Measurements from ENCODE around the gene XIRP1. TPM values are rescaled to one million over a fixed set of nuclear protein-coding genes. Genes with fewer than 3 reads are reported as not detected.

Gene XIRP1
- total RNA-seq, 1 experiment from 2014 or later = not detected

- Histone ChIP-seq H3K4me3 (ENCODE audit: low read depth in 2 of 2, low read length in 2 of 2) (no peak overlapping the region), H3K4me1 (ENCODE audit: control insufficient read depth, insufficient read depth, low read length) (no peaks in the 10 kb centered on the region), H3K36me3 (ENCODE audit: control insufficient read depth, insufficient read depth, low read length) (no peaks in the 10 kb centered on the region), H3K27ac (ENCODE audit: low read length) (no peak overlapping the region), H3K9me3 (ENCODE audit: control insufficient read depth, insufficient read depth, low read depth, low read length) (no peaks in the 10 kb centered on the region), H3K27me3 (ENCODE audit: control insufficient read depth, insufficient read depth, low read length) (no peaks in the 10 kb centered on the region)
- intact Hi-C loops (cut with micrococcal nuclease; ENCODE audit: unreplicated experiment) = no loop called here
- ChIA-PET POLR2A (no interaction called here), CTCF (no interaction called here)
- in situ Hi-C loops (cut with HindIII; ENCODE audit: low pct_unique_long_range_greater_than_20kb, low sequenced_read_pairs) = no loop called here
- no TSS peak for BruUV-seq (replicated peaks)
- no peak for DNase-seq (ENCODE audit: low read depth, low spot score)
- no peak for TF ChIP-seq POLR2AphosphoS5 (IDR thresholded peaks at IDR 0.05; ENCODE audit: low read depth, low read length)
- TF ChIP-seq SIN3A (IDR thresholded peaks at IDR 0.05; ENCODE audit: borderline replicate concordance, insufficient read depth, low read depth, low read length) = no peak
- no peak for TF ChIP-seq TCF7L2 (IDR thresholded peaks at IDR 0.05; ENCODE audit: low read depth, low read length)
- TF ChIP-seq CTCF (IDR thresholded peaks at IDR 0.05) = no peak
- TF ChIP-seq REST (IDR thresholded peaks at IDR 0.05; ENCODE audit: insufficient read depth in 1 of 2, low read depth in 2 of 2, low read length in 1 of 2) = no peak
- no peak for ATAC-seq
Measured at GRCh38 chr3:39221141-39221530, 28.7 kb upstream of the XIRP1 start.

GRCh38 chr3:39220407-39221140, 28.2 kb upstream of the XIRP1 start:
- ATAC-seq (no peak), DNase-seq (ENCODE audit: low read depth, low spot score) (no peak)
- no peaks in the 10 kb centered on the region for H3K9me3 ChIP-seq (ENCODE audit: control insufficient read depth, insufficient read depth, low read depth, low read length)
- BruUV-seq (replicated peaks) = no TSS peak
- H3K4me3 ChIP-seq (ENCODE audit: low read depth in 2 of 2, low read length in 2 of 2) = no peak overlapping the region
- H3K27me3 ChIP-seq (ENCODE audit: control insufficient read depth, insufficient read depth, low read length) = no peaks in the 10 kb centered on the region
- ChIA-PET CTCF (no interaction called here), POLR2A (no interaction called here)
- in situ Hi-C loops (cut with HindIII; ENCODE audit: low pct_unique_long_range_greater_than_20kb, low sequenced_read_pairs) = no loop called here
- TF ChIP-seq POLR2AphosphoS5 (IDR thresholded peaks at IDR 0.05; ENCODE audit: low read depth, low read length) = no peak
- no peak for TF ChIP-seq TCF7L2 (IDR thresholded peaks at IDR 0.05; ENCODE audit: low read depth, low read length)
- no peak for TF ChIP-seq CTCF (IDR thresholded peaks at IDR 0.05)
- no peaks in the 10 kb centered on the region for H3K4me1 ChIP-seq (ENCODE audit: control insufficient read depth, insufficient read depth, low read length)
- no peaks in the 10 kb centered on the region for H3K36me3 ChIP-seq (ENCODE audit: control insufficient read depth, insufficient read depth, low read length)
- intact Hi-C loops (cut with micrococcal nuclease; ENCODE audit: unreplicated experiment) = no loop called here
- no peak overlapping the region for H3K27ac ChIP-seq (ENCODE audit: low read length)

Measured in Panc1 (cell line).